HCT116 (cell line): ENCODE data around the gene RAP2A. TPM values are rescaled to one million over a fixed set of nuclear protein-coding genes. Genes with fewer than 3 reads are reported as not detected.

ENCODE experiments used
- ATAC-seq: fragments of 200-7000 bp; cut with Tn5 transposase; 2 replicates; pipeline ENCODE4 v1.9.1; 2020; ENCODE audit warnings: mild to moderate bottlenecking, moderate library complexity
- BruUV-seq: library from RNA; stranded (reverse); fragments of 400-500 nt; replicated peaks from 2 replicates; lab custom pipeline; 2021; lab: Mats Ljungman, UMichigan
- CTCF ChIA-PET: fragments of 300-600 bp; sonication (Branson Sonifier 250); formaldehyde crosslinking; loops from one replicate; lab custom pipeline; 2021; ENCODE audit warnings: antibody characterized with exemption; lab: Charles Lee
- POLR2A ChIA-PET: fragments of 300-600, 350-600 bp; sonication (Branson Sonifier 250); formaldehyde crosslinking; loops from one replicate; lab custom pipeline; 2021; ENCODE audit warnings: antibody characterized with exemption; lab: Charles Lee
- RAD21 ChIA-PET, 2 experiments: fragments of 300-600 bp; sonication (Branson Sonifier 250); formaldehyde crosslinking; loops; one replicate each; lab custom pipeline; 2023; ENCODE audit warnings: low total read pairs in 2 of 2; ENCODE audit not compliant: uncharacterized antibody in 2 of 2, unreplicated experiment in 2 of 2, low non-redundant PET in 1 of 2; lab: Charles Lee
- DNase-seq: peaks from one replicate; pipeline ENCODE4 v3.0.0-alpha.2; 2010; ENCODE audit warnings: low read depth, low spot score
- H2AFZ ChIP-seq: fragments of 200-600 bp; shearing (Covaris generic), sonication (generic); 2 replicates; pipeline ENCODE4 v1.6.1; 2017; ENCODE audit warnings: low read depth, mixed run types, mixed read lengths, antibody characterized with exemption, low read length; ENCODE audit not compliant: poor library complexity, severe bottlenecking
- H3K27ac ChIP-seq: 2 replicates; pipeline ENCODE4 v1.5.1; 2012; ENCODE audit warnings: low read depth, low read length
- H3K27me3 ChIP-seq: fragments of 200-600 bp; sonication (generic); 2 replicates; pipeline ENCODE4 v1.6.1; 2016; ENCODE audit warnings: mixed run types, low read length, mixed read lengths; ENCODE audit not compliant: insufficient read depth
- H3K36me3 ChIP-seq, 2 experiments: fragments of 200-500 bp in 1 of 2; fragments of 200-600 bp in 1 of 2; sonication (Bioruptor generic) in 1 of 2; sonication (generic) in 1 of 2; 2 replicates each; pipeline versions ENCODE4 v1.5.1 to v1.6.1; 2014 to 2016; ENCODE audit warnings: low read length in 2 of 2, inconsistent platforms in 1 of 2, mixed read lengths in 1 of 2, mixed run types in 1 of 2; ENCODE audit not compliant: insufficient read depth in 2 of 2, control insufficient read depth in 1 of 2
- H3K4me1 ChIP-seq, 2 experiments: fragments of 200-600 bp in 1 of 2; sonication (generic) in 1 of 2; 2 replicates each; pipeline versions ENCODE4 v1.5.1 to v1.6.1; 2012 to 2017; ENCODE audit warnings: low read length in 2 of 2, inconsistent platforms in 1 of 2, mild to moderate bottlenecking in 1 of 2, mixed read lengths in 1 of 2, mixed run types in 1 of 2, moderate library complexity in 1 of 2; ENCODE audit not compliant: insufficient read depth in 2 of 2, control insufficient read depth in 1 of 2
- H3K4me2 ChIP-seq: fragments of 200-600 bp; sonication (generic); 2 replicates; pipeline ENCODE4 v1.6.1; 2017; ENCODE audit warnings: mixed run types, low read length, mixed read lengths
- H3K4me3 ChIP-seq, 2 experiments: fragments of 200-600 bp in 1 of 2; sonication (generic) in 1 of 2; replicated peaks in 1 of 2; 2 replicates each; pipeline ENCODE4 v1.5.1; 2011 to 2016; ENCODE audit warnings: low read length in 2 of 2, control low read depth in 1 of 2, low read depth in 1 of 2, mild to moderate bottlenecking in 1 of 2, mixed read lengths in 1 of 2, mixed run types in 1 of 2
- H3K79me2 ChIP-seq: fragments of 200-600 bp; sonication (generic); 2 replicates; pipeline ENCODE4 v1.6.1; 2017; ENCODE audit warnings: mild to moderate bottlenecking, mixed run types, low read length, moderate library complexity, mixed read lengths; ENCODE audit not compliant: insufficient read depth
- H3K9ac ChIP-seq: fragments of 200-600 bp; sonication (generic); 2 replicates; pipeline ENCODE4 v1.6.1; 2016; ENCODE audit warnings: low read length, mixed read lengths
- H3K9me2 ChIP-seq: fragments of 200-600 bp; sonication (generic), shearing (Covaris generic); 2 replicates; pipeline ENCODE4 v1.6.1; 2017; ENCODE audit warnings: mixed run types, mild to moderate bottlenecking, moderate library complexity; ENCODE audit not compliant: insufficient read depth
- H3K9me3 ChIP-seq, 2 experiments: fragments of 200-500 bp in 1 of 2; fragments of 200-600 bp in 1 of 2; sonication (Bioruptor generic) in 1 of 2; sonication (generic) in 1 of 2; 2 replicates each; pipeline ENCODE4 v1.6.1; 2014 to 2017; ENCODE audit warnings: low read length in 2 of 2, mixed read lengths in 2 of 2, inconsistent platforms in 1 of 2, low read depth in 1 of 2, mild to moderate bottlenecking in 1 of 2, mixed run types in 1 of 2, moderate library complexity in 1 of 2; ENCODE audit not compliant: control insufficient read depth in 1 of 2, insufficient read depth in 1 of 2
- H4K20me1 ChIP-seq: fragments of 200-600 bp; sonication (generic), shearing (Covaris generic); 2 replicates; pipeline ENCODE4 v1.6.1; 2017; ENCODE audit warnings: mixed run types, mild to moderate bottlenecking, moderate library complexity; ENCODE audit not compliant: insufficient read depth
- ATF3 ChIP-seq: IDR thresholded peaks from 2 replicates; pipeline ENCODE4 v1.6.1; 2012
- CBX3 ChIP-seq: IDR thresholded peaks from 2 replicates; pipeline ENCODE4 v1.6.1; 2012; ENCODE audit warnings: low read depth
- CEBPB ChIP-seq: IDR thresholded peaks from 2 replicates; pipeline ENCODE4 v1.6.1; 2012; ENCODE audit warnings: low read depth
- EZH2 ChIP-seq: fragments of 200-600 bp; sonication (generic); IDR thresholded peaks from 2 replicates; pipeline ENCODE4 v1.6.1; 2017; ENCODE audit warnings: antibody characterized with exemption, mixed run types
- EZH2phosphoT487 ChIP-seq: fragments of 200-600 bp; IDR thresholded peaks from 2 replicates; pipeline ENCODE4 v1.6.1; 2018; ENCODE audit warnings: antibody characterized with exemption, borderline replicate concordance
- MAX ChIP-seq: IDR thresholded peaks from 2 replicates; pipeline ENCODE4 v1.6.1; 2012
- POLR2AphosphoS5 ChIP-seq: IDR thresholded peaks from 2 replicates; pipeline ENCODE4 v1.6.1; 2011; ENCODE audit warnings: mild to moderate bottlenecking, low read depth, low read length, moderate library complexity
- SIN3A ChIP-seq: IDR thresholded peaks from 2 replicates; pipeline ENCODE4 v1.6.1; 2012; ENCODE audit warnings: low read depth
- ZBTB33 ChIP-seq: IDR thresholded peaks from 2 replicates; pipeline ENCODE4 v1.6.1; 2011; ENCODE audit warnings: mild to moderate bottlenecking, low read length, moderate library complexity; ENCODE audit not compliant: insufficient replicate concordance; ENCODE audit errors: extremely low read depth
- ZFX ChIP-seq: fragments of 450-650 bp; IDR thresholded peaks from 2 replicates; pipeline ENCODE4 v1.6.1; 2017
- ZNF274 ChIP-seq: fragments of 200-500 bp; sonication (Bioruptor generic); IDR thresholded peaks from 2 replicates; pipeline ENCODE4 v1.6.1; 2014; ENCODE audit warnings: mild to moderate bottlenecking, low read depth, low read length, inconsistent platforms
- intact Hi-C: fragments of 100-400 bp; cut with micrococcal nuclease; formaldehyde crosslinking; loops from 2 replicates; pipeline ENCODE4 v1.10.0; 2022
- total RNA-seq: library from RNA; stranded (reverse); gene quantifications from one replicate; pipeline ENCODE4 v1.2.1, GENCODE V29; 2021; ENCODE audit not compliant: unreplicated experiment

Gene RAP2A
- total RNA-seq, 1 experiment from 2014 or later = 27.6 TPM

GRCh38 chr13:97502181-97502580 lies 68.2 kb downstream of the RAP2A start:
- no peak for DNase-seq
- BruUV-seq = no TSS peak
- POLR2A ChIA-PET = no interaction called here
- Histone ChIP-seq H4K20me1 (no peaks in the 10 kb centered on the region), H3K79me2 (no peaks in the 10 kb centered on the region), H3K36me3 (no peaks in the 10 kb centered on the region), H3K4me1 (no peaks in the 10 kb centered on the region), H3K27ac (no peak overlapping the region), H3K9me3 (no peaks in the 10 kb centered on the region), H3K4me2 (no peak overlapping the region), H2AFZ (no peak overlapping the region), H3K27me3 (0 out of 2 replicates have a peak, but pooled peaks cover 6% of the 10 kb centered on the region), H3K9ac (no peak overlapping the region), H3K9me2 (no peaks in the 10 kb centered on the region), H3K4me3 (no peak overlapping the region)
- TF ChIP-seq ATF3 (no peak), ZFX (no peak), MAX (no peak), EZH2phosphoT487 (no peak), EZH2 (no peak), ZNF274 (no peak), ZBTB33 (no peak), SIN3A (no peak), CBX3 (no peak), CEBPB (no peak), POLR2AphosphoS5 (no peak)
- intact Hi-C loops = loop anchor here (10.0 kb wide), 1 partner anchor 487 kb away; no protein-coding TSS in a partner anchor
- RAD21 ChIA-PET = no interaction called here
- CTCF ChIA-PET = no interaction called here
- no peak for ATAC-seq
